Bronchial smooth muscle cell (primary cell): ENCODE measurements around the gene SIRPB2. TPM values are rescaled to one million over a fixed set of nuclear protein-coding genes. Genes with fewer than 3 reads are reported as not detected.

ENCODE experiments used
- total RNA-seq: library from RNA; depleted of rRNA; stranded (reverse); fragments of >200 nt; gene quantifications from 2 replicates; pipeline ENCODE4 v1.2.1, GENCODE V29; 2014

The SIRPB2 gene
- not detected in 2 replicates for total RNA-seq

GRCh38 chr20:1491281-1491840 lies at the start of gene SIRPB2:
Gene SIRPB2, minus strand, starts transcription at chr20:1491420. Its CDS starts 61 bp downstream, at chr20:1491359.

GRCh38 chr20:1466211-1467081 lies 24.8 kb downstream of the SIRPB2 start, which contains the start of gene NSFL1C:
Gene NSFL1C, minus strand, starts transcription at chr20:1466849. Its CDS starts 25 bp downstream, at chr20:1466824.

Other genes with a start within 250 kb of the SIRPB2 start
- 6.7 and 9.6 TPM in 2 replicates for gene SNPH, start 225.1 kb downstream of the SIRPB2 start, total RNA-seq
- gene SDCBP2, start 162.3 kb downstream of the SIRPB2 start, total RNA-seq, result 1.4 and 1.9 TPM in 2 replicates
- gene FKBP1A, start 98.4 kb downstream of the SIRPB2 start, total RNA-seq, result 119 and 123 TPM in 2 replicates
- 15.6 and 16.7 TPM in 2 replicates for gene NSFL1C, start 24.6 kb downstream of the SIRPB2 start, total RNA-seq
- not detected in 2 replicates for gene SIRPD, start 66.3 kb upstream of the SIRPB2 start, total RNA-seq
- 0.17 and 0.79 TPM in 2 replicates for gene SIRPB1, start 128.6 kb upstream of the SIRPB2 start, total RNA-seq
- gene SIRPG, start 166.4 kb upstream of the SIRPB2 start, total RNA-seq, result not detected in 2 replicates